ENCODE results near the gene SNCA.

DNA sequence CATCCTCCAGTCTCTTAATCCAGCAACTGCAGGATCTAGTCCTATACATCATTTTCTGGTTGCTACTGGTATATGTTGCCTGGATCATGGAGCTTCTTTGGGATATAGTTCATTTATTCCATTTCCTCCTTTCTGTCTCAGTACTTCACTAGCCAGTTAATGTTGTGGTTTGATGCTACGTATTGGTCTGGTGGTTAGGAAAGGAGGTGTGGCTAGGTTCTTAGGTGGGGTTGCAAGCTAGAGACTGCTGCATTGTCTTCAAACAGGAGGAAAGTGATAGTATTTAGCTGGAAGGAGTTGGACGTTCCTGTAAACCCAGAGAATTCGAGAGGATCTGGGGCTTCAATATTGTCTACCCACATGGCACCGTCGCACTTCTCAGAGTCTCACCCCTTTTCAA lies 129.5 kb downstream of the SNCA start:
- TF ChIP-seq BACH2 (CRISPR knock-in tag; IDR thresholded peaks at IDR 0.05; ENCODE audit: borderline replicate concordance) (no peak), ZFP3 (CRISPR knock-in tag; IDR thresholded peaks at IDR 0.05) (no peak), ISL1 (CRISPR knock-in tag; IDR thresholded peaks at IDR 0.05) (no peak), TOX (CRISPR knock-in tag; IDR thresholded peaks at IDR 0.05; ENCODE audit: borderline replicate concordance) (no peak)
- TF ChIP-seq, protein P1, sequence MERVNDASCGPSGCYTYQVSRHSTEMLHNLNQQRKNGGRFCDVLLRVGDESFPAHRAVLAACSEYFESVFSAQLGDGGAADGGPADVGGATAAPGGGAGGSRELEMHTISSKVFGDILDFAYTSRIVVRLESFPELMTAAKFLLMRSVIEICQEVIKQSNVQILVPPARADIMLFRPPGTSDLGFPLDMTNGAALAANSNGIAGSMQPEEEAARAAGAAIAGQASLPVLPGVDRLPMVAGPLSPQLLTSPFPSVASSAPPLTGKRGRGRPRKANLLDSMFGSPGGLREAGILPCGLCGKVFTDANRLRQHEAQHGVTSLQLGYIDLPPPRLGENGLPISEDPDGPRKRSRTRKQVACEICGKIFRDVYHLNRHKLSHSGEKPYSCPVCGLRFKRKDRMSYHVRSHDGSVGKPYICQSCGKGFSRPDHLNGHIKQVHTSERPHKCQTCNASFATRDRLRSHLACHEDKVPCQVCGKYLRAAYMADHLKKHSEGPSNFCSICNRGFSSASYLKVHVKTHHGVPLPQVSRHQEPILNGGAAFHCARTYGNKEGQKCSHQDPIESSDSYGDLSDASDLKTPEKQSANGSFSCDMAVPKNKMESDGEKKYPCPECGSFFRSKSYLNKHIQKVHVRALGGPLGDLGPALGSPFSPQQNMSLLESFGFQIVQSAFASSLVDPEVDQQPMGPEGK (CRISPR knock-in tag; IDR thresholded peaks at IDR 0.05; ENCODE audit: borderline replicate concordance) = no peak

Data from SK-N-SH treated with all-trans-retinoic acid at 6 μM for 48 hours (cell line).